ENCODE measurements around the gene MAGED1.
"Not testable (repeated sequence)": the region's sequence is repeated elsewhere in the genome, so short reads cannot be mapped to it uniquely, and the experiment has no call there.

MAGED1 gene

GRCh38 chrX:51896626-51897025 lies 3.2 kb downstream of the MAGED1 start:
- no peaks in the 10 kb centered on the region for H3K27me3 ChIP-seq (ENCODE audit: insufficient read depth, low read length, poor library complexity, severe bottlenecking)
- H3F3A ChIP-seq (ENCODE audit: low read depth), result no peaks in the 10 kb centered on the region
- H3K79me2 ChIP-seq (ENCODE audit: insufficient read depth, low read length), result peaks cover 50% of the 10 kb centered on the region
- peak overlapping the region; percentile 93 for H3K4me2 ChIP-seq (ENCODE audit: low read depth, low read length, poor library complexity, severe bottlenecking)
- TF ChIP-seq CTCF (conservative IDR thresholded peaks at IDR 0.05; ENCODE audit: low read length) (no peak), EZH2phosphoT487 (IDR thresholded peaks at IDR 0.05; ENCODE audit: borderline replicate concordance) (no peak)
- H3K36me3 ChIP-seq (ENCODE audit: insufficient read depth, low read length), result peaks cover 46% of the 10 kb centered on the region; the same call in 1 of the 2 replicates
- no peak overlapping the region for H2AFZ ChIP-seq (ENCODE audit: low read length)
- H3K9me3 ChIP-seq (ENCODE audit: insufficient read depth, low read depth, low read length), result no peaks in the 10 kb centered on the region
- H3K9ac ChIP-seq (ENCODE audit: low read depth, low read length, poor library complexity, severe bottlenecking), result peak overlapping the region; percentile 98
- no peaks in the 10 kb centered on the region for H3K9me2 ChIP-seq (replicated peaks; ENCODE audit: low read depth, low read length)
- peak overlapping the region; percentile 97 for H3K4me3 ChIP-seq (ENCODE audit: low read length, poor library complexity, severe bottlenecking)
- peaks cover 26% of the 10 kb centered on the region for H4K20me1 ChIP-seq (ENCODE audit: insufficient read depth, low read length, poor library complexity, severe bottlenecking)
- H3K4me1 ChIP-seq (ENCODE audit: insufficient read depth, low read length, poor library complexity, severe bottlenecking), result peaks cover 33% of the 10 kb centered on the region

- H3K4me2 ChIP-seq (ENCODE audit: low read depth, low read length, poor library complexity, severe bottlenecking), result peak overlapping the region; percentile 13
- peaks cover 29% of the 10 kb centered on the region for H4K20me1 ChIP-seq (ENCODE audit: insufficient read depth, low read length, poor library complexity, severe bottlenecking)
Measured at GRCh38 chrX:51899741-51900140, 6.3 kb downstream of the MAGED1 start.

GRCh38 chrX:51902510-51903050 lies 9.2 kb downstream of the MAGED1 start:
- TF ChIP-seq CTCF (conservative IDR thresholded peaks at IDR 0.05; ENCODE audit: low read length) (no peak), EZH2phosphoT487 (IDR thresholded peaks at IDR 0.05; ENCODE audit: borderline replicate concordance) (no peak)
- no peak overlapping the region for H2AFZ ChIP-seq (ENCODE audit: low read length)
- no peaks in the 10 kb centered on the region for H3K27me3 ChIP-seq (ENCODE audit: insufficient read depth, low read length, poor library complexity, severe bottlenecking)
- H4K20me1 ChIP-seq (ENCODE audit: insufficient read depth, low read length, poor library complexity, severe bottlenecking), result peaks cover 8% of the 10 kb centered on the region
- H3K4me3 ChIP-seq (ENCODE audit: low read length, poor library complexity, severe bottlenecking), result no peak overlapping the region
- H3K4me2 ChIP-seq (ENCODE audit: low read depth, low read length, poor library complexity, severe bottlenecking), result no peak overlapping the region
- peaks cover 2% of the 10 kb centered on the region for H3K4me1 ChIP-seq (ENCODE audit: insufficient read depth, low read length, poor library complexity, severe bottlenecking)
- peaks cover 38% of the 10 kb centered on the region; the same call in 1 of the 2 replicates for H3K36me3 ChIP-seq (ENCODE audit: insufficient read depth, low read length)
- H3F3A ChIP-seq (ENCODE audit: low read depth), result no peaks in the 10 kb centered on the region
- peaks cover 9% of the 10 kb centered on the region; the same call in 1 of the 2 replicates for H3K79me2 ChIP-seq (ENCODE audit: insufficient read depth, low read length)
- H3K9ac ChIP-seq (ENCODE audit: low read depth, low read length, poor library complexity, severe bottlenecking), result no peak overlapping the region
- H3K9me2 ChIP-seq (replicated peaks; ENCODE audit: low read depth, low read length), result no peaks in the 10 kb centered on the region
- no peaks in the 10 kb centered on the region for H3K9me3 ChIP-seq (ENCODE audit: insufficient read depth, low read depth, low read length)

More at GRCh38 chrX:51899741-51900140, 6.3 kb downstream of the MAGED1 start:
- Histone ChIP-seq H3K27me3 (ENCODE audit: insufficient read depth, low read length, poor library complexity, severe bottlenecking) (no peaks in the 10 kb centered on the region), H3F3A (ENCODE audit: low read depth) (no peaks in the 10 kb centered on the region), H3K36me3 (ENCODE audit: insufficient read depth, low read length) (peaks cover 53% of the 10 kb centered on the region; the same call in 1 of the 2 replicates), H3K9me3 (ENCODE audit: insufficient read depth, low read depth, low read length) (no peaks in the 10 kb centered on the region), H3K4me3 (ENCODE audit: low read length, poor library complexity, severe bottlenecking) (no peak overlapping the region), H3K9me2 (replicated peaks; ENCODE audit: low read depth, low read length) (no peaks in the 10 kb centered on the region), H3K79me2 (ENCODE audit: insufficient read depth, low read length) (peaks cover 37% of the 10 kb centered on the region), H3K4me1 (ENCODE audit: insufficient read depth, low read length, poor library complexity, severe bottlenecking) (peaks cover 19% of the 10 kb centered on the region), H2AFZ (ENCODE audit: low read length) (no peak overlapping the region), H3K9ac (ENCODE audit: low read depth, low read length, poor library complexity, severe bottlenecking) (no peak overlapping the region)
- no peak for TF ChIP-seq EZH2phosphoT487 (IDR thresholded peaks at IDR 0.05; ENCODE audit: borderline replicate concordance)
- no peak for TF ChIP-seq CTCF (conservative IDR thresholded peaks at IDR 0.05; ENCODE audit: low read length)

- not testable (repeated sequence) for H3K4me3 ChIP-seq (ENCODE audit: low read length, poor library complexity, severe bottlenecking)
Measured at GRCh38 chrX:51905152-51905551, 11.7 kb downstream of the MAGED1 start.

More at GRCh38 chrX:51905152-51905551, 11.7 kb downstream of the MAGED1 start:
- not testable (repeated sequence) for H3K4me2 ChIP-seq (ENCODE audit: low read depth, low read length, poor library complexity, severe bottlenecking); H3K79me2 ChIP-seq (ENCODE audit: insufficient read depth, low read length); H3K9ac ChIP-seq (ENCODE audit: low read depth, low read length, poor library complexity, severe bottlenecking); H2AFZ ChIP-seq (ENCODE audit: low read length); H3K27me3 ChIP-seq (ENCODE audit: insufficient read depth, low read length, poor library complexity, severe bottlenecking); H3K4me1 ChIP-seq (ENCODE audit: insufficient read depth, low read length, poor library complexity, severe bottlenecking); H3F3A ChIP-seq (ENCODE audit: low read depth); H4K20me1 ChIP-seq (ENCODE audit: insufficient read depth, low read length, poor library complexity, severe bottlenecking); H3K9me2 ChIP-seq (replicated peaks; ENCODE audit: low read depth, low read length); H3K9me3 ChIP-seq (ENCODE audit: insufficient read depth, low read depth, low read length)
- peaks cover 17% of the 10 kb centered on the region; the same call in 1 of the 2 replicates for H3K36me3 ChIP-seq (ENCODE audit: insufficient read depth, low read length)

Measured in Loucy (cell line).